NCI-H1048 (cell line): ENCODE measurements around the gene COX7A2.

Experiments
- DNase-seq: peaks from one replicate; lab custom pipeline; 2025; lab: John Stamatoyannopoulos, UW

The COX7A2 gene

DNA sequence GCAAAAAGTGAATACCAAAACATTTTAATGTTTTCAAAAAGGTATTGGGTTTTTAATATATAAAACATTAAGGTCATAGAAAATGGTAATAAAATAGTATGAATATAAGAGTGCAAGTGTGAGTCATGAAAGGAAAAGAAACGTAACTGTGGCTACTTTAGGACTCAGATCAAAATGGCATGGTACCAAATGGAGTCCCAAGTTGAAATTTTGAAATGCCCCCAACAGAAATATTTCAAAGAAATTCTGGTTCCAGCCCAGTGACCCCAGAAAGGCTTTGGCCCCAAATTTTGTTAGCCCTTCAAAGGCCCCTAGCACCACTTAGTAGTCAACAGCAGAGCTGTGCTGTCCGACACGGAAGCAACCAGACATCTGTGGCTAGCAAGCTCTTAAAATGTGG is 43.7 kb downstream of the COX7A2 start:
- no peak for DNase-seq

- DNase-seq = no peak
Measured at GRCh38 chr6:75196081-75196687, 47.4 kb downstream of the COX7A2 start.

GRCh38 chr6:75188221-75188925 is 55.2 kb downstream of the COX7A2 start:
- no peak for DNase-seq
